ENCODE data around the gene TNKS2. TPM values are rescaled to one million over a fixed set of nuclear protein-coding genes. Genes with fewer than 3 reads are reported as not detected.
A peak's percentile ranks its signal among the peaks of the same experiment; 100 is the strongest.

Gene TNKS2
- polyA plus RNA-seq, 1 of the 3 experiments (the other 2 are of a cell fraction), result 12.5 TPM

- no peak overlapping the region for H3K4me3 ChIP-seq (ENCODE audit: low read depth in 2 of 2, low read length in 1 of 2)
- DNase-seq, result no peak
- H3K9me2 ChIP-seq, result no peaks in the 10 kb centered on the region
- no peak overlapping the region for H3K4me2 ChIP-seq
- peak overlapping the region; percentile 8; the same call in 1 of the 2 replicates for H2AFZ ChIP-seq (ENCODE audit: low read depth)
- no peaks in the 10 kb centered on the region; a peak in 1 of 4 replicates for H3K4me1 ChIP-seq (ENCODE audit: control insufficient read depth in 1 of 2, insufficient read depth in 2 of 2, low read depth in 1 of 2, low read length in 1 of 2)
- ChIA-PET POLR2A (no interaction called here), CTCF (interaction anchor here (1.0 to 1.2 kb wide), 3 partner anchors 23 to 27 kb away, joined by 3 to 5 read pairs (median 3); no protein-coding TSS in a partner anchor)
- no peaks in the 10 kb centered on the region for H4K20me1 ChIP-seq (ENCODE audit: insufficient read depth)
- TF ChIP-seq, protein P1, sequence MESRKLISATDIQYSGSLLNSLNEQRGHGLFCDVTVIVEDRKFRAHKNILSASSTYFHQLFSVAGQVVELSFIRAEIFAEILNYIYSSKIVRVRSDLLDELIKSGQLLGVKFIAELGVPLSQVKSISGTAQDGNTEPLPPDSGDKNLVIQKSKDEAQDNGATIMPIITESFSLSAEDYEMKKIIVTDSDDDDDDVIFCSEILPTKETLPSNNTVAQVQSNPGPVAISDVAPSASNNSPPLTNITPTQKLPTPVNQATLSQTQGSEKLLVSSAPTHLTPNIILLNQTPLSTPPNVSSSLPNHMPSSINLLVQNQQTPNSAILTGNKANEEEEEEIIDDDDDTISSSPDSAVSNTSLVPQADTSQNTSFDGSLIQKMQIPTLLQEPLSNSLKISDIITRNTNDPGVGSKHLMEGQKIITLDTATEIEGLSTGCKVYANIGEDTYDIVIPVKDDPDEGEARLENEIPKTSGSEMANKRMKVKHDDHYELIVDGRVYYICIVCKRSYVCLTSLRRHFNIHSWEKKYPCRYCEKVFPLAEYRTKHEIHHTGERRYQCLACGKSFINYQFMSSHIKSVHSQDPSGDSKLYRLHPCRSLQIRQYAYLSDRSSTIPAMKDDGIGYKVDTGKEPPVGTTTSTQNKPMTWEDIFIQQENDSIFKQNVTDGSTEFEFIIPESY (IDR thresholded peaks at IDR 0.05; ENCODE audit: borderline replicate concordance, low read depth), result no peak
- TF ChIP-seq ELF1 (IDR thresholded peaks at IDR 0.05), result no peak
- no peak for TF ChIP-seq PBX3 (IDR thresholded peaks at IDR 0.05)
- no peak for TF ChIP-seq RFX5 (IDR thresholded peaks at IDR 0.05; ENCODE audit: low read length)
- TF ChIP-seq, protein P2, sequence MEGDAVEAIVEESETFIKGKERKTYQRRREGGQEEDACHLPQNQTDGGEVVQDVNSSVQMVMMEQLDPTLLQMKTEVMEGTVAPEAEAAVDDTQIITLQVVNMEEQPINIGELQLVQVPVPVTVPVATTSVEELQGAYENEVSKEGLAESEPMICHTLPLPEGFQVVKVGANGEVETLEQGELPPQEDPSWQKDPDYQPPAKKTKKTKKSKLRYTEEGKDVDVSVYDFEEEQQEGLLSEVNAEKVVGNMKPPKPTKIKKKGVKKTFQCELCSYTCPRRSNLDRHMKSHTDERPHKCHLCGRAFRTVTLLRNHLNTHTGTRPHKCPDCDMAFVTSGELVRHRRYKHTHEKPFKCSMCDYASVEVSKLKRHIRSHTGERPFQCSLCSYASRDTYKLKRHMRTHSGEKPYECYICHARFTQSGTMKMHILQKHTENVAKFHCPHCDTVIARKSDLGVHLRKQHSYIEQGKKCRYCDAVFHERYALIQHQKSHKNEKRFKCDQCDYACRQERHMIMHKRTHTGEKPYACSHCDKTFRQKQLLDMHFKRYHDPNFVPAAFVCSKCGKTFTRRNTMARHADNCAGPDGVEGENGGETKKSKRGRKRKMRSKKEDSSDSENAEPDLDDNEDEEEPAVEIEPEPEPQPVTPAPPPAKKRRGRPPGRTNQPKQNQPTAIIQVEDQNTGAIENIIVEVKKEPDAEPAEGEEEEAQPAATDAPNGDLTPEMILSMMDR (IDR thresholded peaks at IDR 0.05), result no peak
- no peak for TF ChIP-seq FOXJ3 (CRISPR knock-in tag; IDR thresholded peaks at IDR 0.05)
- TF ChIP-seq SIN3A (IDR thresholded peaks at IDR 0.05; ENCODE audit: borderline replicate concordance, low read depth, low read length), result no peak
- no peak for TF ChIP-seq JUND (IDR thresholded peaks at IDR 0.05)
- no peak for TF ChIP-seq MXI1 (IDR thresholded peaks at IDR 0.05; ENCODE audit: low read depth, low read length)
- no peak for TF ChIP-seq NFIC (IDR thresholded peaks at IDR 0.05; ENCODE audit: borderline replicate concordance)
- TF ChIP-seq, protein P3, sequence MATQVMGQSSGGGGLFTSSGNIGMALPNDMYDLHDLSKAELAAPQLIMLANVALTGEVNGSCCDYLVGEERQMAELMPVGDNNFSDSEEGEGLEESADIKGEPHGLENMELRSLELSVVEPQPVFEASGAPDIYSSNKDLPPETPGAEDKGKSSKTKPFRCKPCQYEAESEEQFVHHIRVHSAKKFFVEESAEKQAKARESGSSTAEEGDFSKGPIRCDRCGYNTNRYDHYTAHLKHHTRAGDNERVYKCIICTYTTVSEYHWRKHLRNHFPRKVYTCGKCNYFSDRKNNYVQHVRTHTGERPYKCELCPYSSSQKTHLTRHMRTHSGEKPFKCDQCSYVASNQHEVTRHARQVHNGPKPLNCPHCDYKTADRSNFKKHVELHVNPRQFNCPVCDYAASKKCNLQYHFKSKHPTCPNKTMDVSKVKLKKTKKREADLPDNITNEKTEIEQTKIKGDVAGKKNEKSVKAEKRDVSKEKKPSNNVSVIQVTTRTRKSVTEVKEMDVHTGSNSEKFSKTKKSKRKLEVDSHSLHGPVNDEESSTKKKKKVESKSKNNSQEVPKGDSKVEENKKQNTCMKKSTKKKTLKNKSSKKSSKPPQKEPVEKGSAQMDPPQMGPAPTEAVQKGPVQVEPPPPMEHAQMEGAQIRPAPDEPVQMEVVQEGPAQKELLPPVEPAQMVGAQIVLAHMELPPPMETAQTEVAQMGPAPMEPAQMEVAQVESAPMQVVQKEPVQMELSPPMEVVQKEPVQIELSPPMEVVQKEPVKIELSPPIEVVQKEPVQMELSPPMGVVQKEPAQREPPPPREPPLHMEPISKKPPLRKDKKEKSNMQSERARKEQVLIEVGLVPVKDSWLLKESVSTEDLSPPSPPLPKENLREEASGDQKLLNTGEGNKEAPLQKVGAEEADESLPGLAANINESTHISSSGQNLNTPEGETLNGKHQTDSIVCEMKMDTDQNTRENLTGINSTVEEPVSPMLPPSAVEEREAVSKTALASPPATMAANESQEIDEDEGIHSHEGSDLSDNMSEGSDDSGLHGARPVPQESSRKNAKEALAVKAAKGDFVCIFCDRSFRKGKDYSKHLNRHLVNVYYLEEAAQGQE (IDR thresholded peaks at IDR 0.05; ENCODE audit: low read depth, low read length), result no peak
- TF ChIP-seq USF1 (IDR thresholded peaks at IDR 0.05; ENCODE audit: borderline replicate concordance, low read depth), result no peak
- TF ChIP-seq FOXM1 (IDR thresholded peaks at IDR 0.05; ENCODE audit: low read depth), result no peak
- no peaks in the 10 kb centered on the region for H3K27me3 ChIP-seq (ENCODE audit: insufficient read depth)
- no peaks in the 10 kb centered on the region for H3K9me3 ChIP-seq
- no peak overlapping the region for H3K9ac ChIP-seq
- H3K36me3 ChIP-seq (replicated peaks in 1 of 2; ENCODE audit: control insufficient read depth in 1 of 2, insufficient read depth in 2 of 2, low read length in 1 of 2), result no peaks in the 10 kb centered on the region
- H3K27ac ChIP-seq (ENCODE audit: low read depth in 2 of 2, low read length in 1 of 2), result no peak overlapping the region
- no peaks in the 10 kb centered on the region for H3F3A ChIP-seq (replicated peaks; ENCODE audit: insufficient read depth)
- 54% methylated on average over 3 of the region's 3 CpGs for WGBS (ENCODE audit: low lambda C conversion rate)
- H3K79me2 ChIP-seq (ENCODE audit: insufficient read depth), result no peaks in the 10 kb centered on the region
These were observed 82.1 kb downstream of the TNKS2 start for GRCh38 chr10:91880310-91880709.
